ENCODE data around the gene COL24A1.

Gene COL24A1

GRCh38 chr1:86195281-86195680 is 38.7 kb upstream of the COL24A1 start:
- no peak for TF ChIP-seq CTCF (IDR thresholded peaks at IDR 0.05; ENCODE audit: low read depth, low read length, missing control alignments)
- H3K4me3 ChIP-seq (replicated peaks; ENCODE audit: low read depth, low read length): no peak overlapping the region
- no peak for DNase-seq (ENCODE audit: extremely low read depth, low read depth)

GRCh38 chr1:86194491-86195034 is 38.0 kb upstream of the COL24A1 start:
- TF ChIP-seq CTCF (IDR thresholded peaks at IDR 0.05; ENCODE audit: low read depth, low read length, missing control alignments): no peak
- no peak overlapping the region for H3K4me3 ChIP-seq (replicated peaks; ENCODE audit: low read depth, low read length)
- no peak for DNase-seq (ENCODE audit: extremely low read depth, low read depth)

- no peak for TF ChIP-seq CTCF (IDR thresholded peaks at IDR 0.05; ENCODE audit: low read depth, low read length, missing control alignments)
- no peak for DNase-seq (ENCODE audit: extremely low read depth, low read depth)
- no peak overlapping the region for H3K4me3 ChIP-seq (replicated peaks; ENCODE audit: low read depth, low read length)
Measured at GRCh38 chr1:86192417-86192816, 35.8 kb upstream of the COL24A1 start.

DNA sequence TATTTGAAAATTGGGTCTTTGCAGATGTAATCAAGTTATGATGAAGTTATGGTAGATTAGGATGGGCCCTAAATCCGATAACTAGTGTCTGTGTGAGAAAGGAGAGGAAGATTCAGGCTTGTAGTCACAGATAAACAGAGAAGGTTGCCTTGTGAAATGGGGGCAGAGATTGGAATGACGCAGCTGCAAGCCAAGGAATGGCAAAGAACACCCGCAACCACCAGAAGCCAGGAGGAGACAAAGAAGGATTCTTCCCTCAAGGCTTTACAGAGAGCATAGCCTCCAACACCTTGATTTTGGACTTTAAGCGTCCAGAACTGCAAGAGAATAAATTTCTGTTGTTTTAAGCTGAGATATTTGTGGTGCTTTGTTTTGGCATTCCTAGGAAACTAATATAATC is 35.4 kb upstream of the COL24A1 start:
- DNase-seq (ENCODE audit: extremely low read depth, low read depth): no peak
- TF ChIP-seq CTCF (IDR thresholded peaks at IDR 0.05; ENCODE audit: low read depth, low read length, missing control alignments): no peak
- no peak overlapping the region for H3K4me3 ChIP-seq (replicated peaks; ENCODE audit: low read depth, low read length)

DNA sequence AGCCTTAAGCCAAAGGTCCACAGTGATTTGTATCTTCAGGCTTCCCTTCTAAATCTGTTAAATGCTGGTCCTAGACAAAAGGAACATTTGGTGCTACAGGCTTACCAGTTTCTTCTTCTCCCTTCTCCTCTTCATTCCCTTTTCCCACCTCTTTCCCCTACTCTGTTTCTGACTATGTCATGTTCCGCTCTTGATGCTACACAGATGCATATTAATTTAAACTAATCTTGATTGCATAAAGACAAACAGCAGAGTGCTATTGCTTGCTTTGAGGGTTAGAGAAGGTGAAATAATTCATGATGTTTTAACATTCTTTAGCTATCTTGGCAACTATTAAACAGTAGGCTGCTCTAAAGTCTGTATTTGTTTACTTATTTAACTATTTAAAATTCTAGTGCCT is 34.3 kb upstream of the COL24A1 start:
- no peak for TF ChIP-seq CTCF (IDR thresholded peaks at IDR 0.05; ENCODE audit: low read depth, low read length, missing control alignments)
- no peak overlapping the region for H3K4me3 ChIP-seq (replicated peaks; ENCODE audit: low read depth, low read length)
- no peak for DNase-seq (ENCODE audit: extremely low read depth, low read depth)

DNA sequence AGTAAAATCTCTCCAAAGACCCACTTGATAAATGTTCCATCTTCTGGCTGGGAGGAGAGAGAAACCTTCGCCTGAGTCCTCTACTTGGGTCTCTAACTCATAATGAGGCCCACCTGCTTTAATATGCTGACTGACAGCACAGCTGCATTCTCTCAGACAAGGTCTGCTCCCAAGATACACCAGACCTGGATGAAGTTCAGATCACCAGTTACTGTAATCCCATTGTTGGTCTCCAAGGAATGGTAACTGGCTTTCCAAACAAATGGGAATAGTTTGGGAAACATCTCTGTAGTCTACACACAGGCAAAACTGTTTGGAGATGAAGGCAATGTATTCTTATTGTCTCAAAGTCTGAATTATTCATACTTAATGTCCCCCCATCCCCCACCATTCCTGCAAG is 27.9 kb upstream of the COL24A1 start:
- H3K4me3 ChIP-seq (replicated peaks; ENCODE audit: low read depth, low read length): no peak overlapping the region
- no peak for DNase-seq (ENCODE audit: extremely low read depth, low read depth)

More for the DNA sequence above, 27.9 kb upstream of the COL24A1 start:
- TF ChIP-seq CTCF (IDR thresholded peaks at IDR 0.05; ENCODE audit: low read depth, low read length, missing control alignments): no peak
